ENCODE measurements around the gene LRMDA. TPM values are rescaled to one million over a fixed set of nuclear protein-coding genes. Genes with fewer than 3 reads are reported as not detected.

LRMDA gene
- total and polyA plus RNA-seq, 2 donors (not counting 3 experiments of a cell fraction or from before 2014, with no cell fraction given): 9.7 to 18.0 TPM

DNA sequence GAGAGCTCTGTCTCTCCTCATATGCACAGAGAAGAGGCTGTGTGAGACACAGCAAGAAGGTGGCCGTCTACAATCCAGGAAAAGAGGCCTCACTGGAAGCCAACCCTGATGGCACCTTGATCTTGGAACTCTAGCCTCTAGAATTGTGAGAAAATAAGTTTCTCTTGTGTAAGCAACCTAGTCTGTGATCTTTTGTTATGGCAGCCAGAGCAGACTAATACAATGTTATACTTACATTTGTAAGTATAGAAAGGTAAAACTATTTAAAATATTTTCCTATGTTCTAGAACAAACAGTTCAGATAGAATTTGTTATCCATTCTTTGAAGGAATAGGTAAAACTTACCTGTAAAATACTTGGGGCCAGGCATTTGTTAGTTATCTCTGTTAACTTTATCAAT lies 53.3 kb downstream of the LRMDA start:
- POLR2A ChIA-PET: no interaction called here
- H3K4me2 ChIP-seq (ENCODE audit: insufficient read depth, low read length): no peak overlapping the region
- H3K9me3 ChIP-seq (replicated peaks; ENCODE audit: control insufficient read depth, insufficient read depth, low read length): no peaks in the 10 kb centered on the region
- H3K4me1 ChIP-seq (ENCODE audit: control insufficient read depth, extremely low read depth, insufficient read depth, low read length): no peaks in the 10 kb centered on the region
- no TSS peak for BruUV-seq (replicated peaks)
- intact Hi-C loops (cut with micrococcal nuclease) (no loop called here), dilution Hi-C loops (cut with MboI; ENCODE audit: extremely low pct_ligation_motif_present, low sequenced_read_pairs) (no loop called here)
- H3K9me1 ChIP-seq (replicated peaks; ENCODE audit: control insufficient read depth, extremely low read depth, insufficient read depth, low read length): no peaks in the 10 kb centered on the region
- no peak overlapping the region for H2AFZ ChIP-seq (ENCODE audit: low read depth, low read length)
- H3K27me3 ChIP-seq (ENCODE audit: control insufficient read depth in 2 of 2, insufficient read depth in 2 of 2, low read length in 2 of 2): no peaks in the 10 kb centered on the region
- H3K27ac ChIP-seq (ENCODE audit: insufficient read depth, low read depth, low read length): no peak overlapping the region
- no peaks in the 10 kb centered on the region for H4K20me1 ChIP-seq (replicated peaks; ENCODE audit: control insufficient read depth, extremely low read depth, insufficient read depth, low read length)
- CTCF ChIA-PET: no interaction called here
- no peak for TF ChIP-seq GATA2 (IDR thresholded peaks at IDR 0.05; ENCODE audit: insufficient read depth, insufficient read length, low read depth, low read length)
- TF ChIP-seq POLR2AphosphoS5 (IDR thresholded peaks at IDR 0.05; ENCODE audit: insufficient read depth, low read depth, low read length): no peak
- TF ChIP-seq, protein P1, sequence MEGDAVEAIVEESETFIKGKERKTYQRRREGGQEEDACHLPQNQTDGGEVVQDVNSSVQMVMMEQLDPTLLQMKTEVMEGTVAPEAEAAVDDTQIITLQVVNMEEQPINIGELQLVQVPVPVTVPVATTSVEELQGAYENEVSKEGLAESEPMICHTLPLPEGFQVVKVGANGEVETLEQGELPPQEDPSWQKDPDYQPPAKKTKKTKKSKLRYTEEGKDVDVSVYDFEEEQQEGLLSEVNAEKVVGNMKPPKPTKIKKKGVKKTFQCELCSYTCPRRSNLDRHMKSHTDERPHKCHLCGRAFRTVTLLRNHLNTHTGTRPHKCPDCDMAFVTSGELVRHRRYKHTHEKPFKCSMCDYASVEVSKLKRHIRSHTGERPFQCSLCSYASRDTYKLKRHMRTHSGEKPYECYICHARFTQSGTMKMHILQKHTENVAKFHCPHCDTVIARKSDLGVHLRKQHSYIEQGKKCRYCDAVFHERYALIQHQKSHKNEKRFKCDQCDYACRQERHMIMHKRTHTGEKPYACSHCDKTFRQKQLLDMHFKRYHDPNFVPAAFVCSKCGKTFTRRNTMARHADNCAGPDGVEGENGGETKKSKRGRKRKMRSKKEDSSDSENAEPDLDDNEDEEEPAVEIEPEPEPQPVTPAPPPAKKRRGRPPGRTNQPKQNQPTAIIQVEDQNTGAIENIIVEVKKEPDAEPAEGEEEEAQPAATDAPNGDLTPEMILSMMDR (IDR thresholded peaks at IDR 0.05; ENCODE audit: extremely low read depth in 1 of 2, insufficient read depth in 1 of 2, low read depth in 1 of 2, low read length in 2 of 2): no peak
- no peak for TF ChIP-seq POLR2A (IDR thresholded peaks at IDR 0.05; ENCODE audit: low read depth, low read length)
- TF ChIP-seq, protein P2, sequence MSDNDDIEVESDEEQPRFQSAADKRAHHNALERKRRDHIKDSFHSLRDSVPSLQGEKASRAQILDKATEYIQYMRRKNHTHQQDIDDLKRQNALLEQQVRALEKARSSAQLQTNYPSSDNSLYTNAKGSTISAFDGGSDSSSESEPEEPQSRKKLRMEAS (IDR thresholded peaks at IDR 0.05; ENCODE audit: insufficient read depth, insufficient read length): no peak
- no peak for TF ChIP-seq EZH2 (IDR thresholded peaks at IDR 0.05; ENCODE audit: borderline replicate concordance, low read depth, low read length, severe bottlenecking)
- TF ChIP-seq MYC (IDR thresholded peaks at IDR 0.05; ENCODE audit: low read depth, low read length): no peak
- TF ChIP-seq FOS (IDR thresholded peaks at IDR 0.05; ENCODE audit: borderline replicate concordance, insufficient read depth, low read length): no peak
- TF ChIP-seq JUN (IDR thresholded peaks at IDR 0.05; ENCODE audit: borderline replicate concordance, insufficient read depth, insufficient read length, low read depth): no peak
- no peak overlapping the region for H3K4me3 ChIP-seq (replicated peaks in 1 of 3; ENCODE audit: insufficient read depth in 1 of 3, low read depth in 1 of 3, low read length in 3 of 3)
- H3K9ac ChIP-seq (replicated peaks; ENCODE audit: extremely low read depth, insufficient read depth, low read length): no peak overlapping the region
- H3K36me3 ChIP-seq (ENCODE audit: control insufficient read depth in 2 of 2, extremely low read depth in 1 of 2, insufficient read depth in 2 of 2, low read length in 2 of 2): no peaks in the 10 kb centered on the region
- no peak for FAIRE-seq
- no peaks in the 10 kb centered on the region for H3K79me2 ChIP-seq (ENCODE audit: control insufficient read depth, insufficient read depth, low read length)
- no peak for DNase-seq (ENCODE audit: low read depth, low spot score)
